H9 (cell line): Measurements from ENCODE around the gene ATF5. TPM values are rescaled to one million over a fixed set of nuclear protein-coding genes. Genes with fewer than 3 reads are reported as not detected.

Source experiments
- DNase-seq: peaks from one replicate; pipeline ENCODE4 v3.0.0-alpha.2; 2017
- H2AFZ ChIP-seq: one replicate; pipeline ENCODE4 v1.6.1; 2013; ENCODE audit warnings: mild to moderate bottlenecking, low read length, control low read depth, moderate library complexity
- H2AK5ac ChIP-seq: 2 replicates; pipeline ENCODE4 v1.6.1; 2013; ENCODE audit warnings: low read length, control low read depth, mixed read lengths; ENCODE audit not compliant: insufficient read length
- H2BK120ac ChIP-seq: one replicate; pipeline ENCODE4 v1.6.1; 2013; ENCODE audit warnings: low read depth, mild to moderate bottlenecking, low read length, control low read depth, inconsistent platforms; ENCODE audit not compliant: poor library complexity, severe bottlenecking
- H2BK12ac ChIP-seq: 2 replicates; pipeline ENCODE4 v1.6.1; 2013; ENCODE audit warnings: low read length, control low read depth, mixed read lengths, low read depth; ENCODE audit not compliant: insufficient read length
- H2BK15ac ChIP-seq: 2 replicates; pipeline ENCODE4 v1.6.1; 2013; ENCODE audit warnings: low read depth, low read length, control low read depth
- H2BK20ac ChIP-seq: one replicate; pipeline ENCODE4 v1.6.1; 2013; ENCODE audit warnings: low read depth, mild to moderate bottlenecking, low read length, control low read depth, inconsistent platforms; ENCODE audit not compliant: poor library complexity, severe bottlenecking
- H2BK5ac ChIP-seq: 2 replicates; pipeline ENCODE4 v1.6.1; 2013; ENCODE audit warnings: low read length, control low read depth, mixed read lengths; ENCODE audit not compliant: insufficient read length
- H3K14ac ChIP-seq: 2 replicates; pipeline ENCODE4 v1.6.1; 2013; ENCODE audit warnings: low read length, control low read depth; ENCODE audit not compliant: insufficient read depth
- H3K18ac ChIP-seq: 2 replicates; pipeline ENCODE4 v1.6.1; 2013; ENCODE audit warnings: low read depth, mild to moderate bottlenecking, mixed read lengths, low read length, control low read depth; ENCODE audit not compliant: insufficient read length
- H3K23ac ChIP-seq: 2 replicates; pipeline ENCODE4 v1.6.1; 2013; ENCODE audit warnings: low read length, control low read depth, mixed read lengths, low read depth; ENCODE audit not compliant: insufficient read length
- H3K23me2 ChIP-seq: 2 replicates; pipeline ENCODE4 v1.6.1; 2013; ENCODE audit warnings: low read depth, mild to moderate bottlenecking, mixed read lengths, low read length, control low read depth; ENCODE audit not compliant: insufficient read length, poor library complexity, severe bottlenecking
- H3K27ac ChIP-seq: 2 replicates; pipeline ENCODE4 v1.5.1; 2013; ENCODE audit warnings: low read length, control low read depth, mixed read lengths, low read depth; ENCODE audit not compliant: insufficient read length
- H3K27me3 ChIP-seq: 2 replicates; pipeline ENCODE4 v1.6.1; 2013; ENCODE audit warnings: low read length, control low read depth, inconsistent platforms; ENCODE audit not compliant: insufficient read depth
- H3K4ac ChIP-seq: 2 replicates; pipeline ENCODE4 v1.6.1; 2013; ENCODE audit warnings: low read depth, mild to moderate bottlenecking, control low read depth, inconsistent platforms, low read length, moderate library complexity
- H3K4me1 ChIP-seq: 2 replicates; pipeline ENCODE4 v1.6.1; 2013; ENCODE audit warnings: low read length, control low read depth, inconsistent platforms; ENCODE audit not compliant: insufficient read depth
- H3K4me2 ChIP-seq: 2 replicates; pipeline ENCODE4 v1.6.1; 2013; ENCODE audit warnings: low read length, control low read depth, mixed read lengths; ENCODE audit not compliant: insufficient read length, insufficient read depth
- H3K56ac ChIP-seq: 2 replicates; pipeline ENCODE4 v1.6.1; 2013; ENCODE audit warnings: low read depth, mild to moderate bottlenecking, mixed read lengths, low read length, control low read depth; ENCODE audit not compliant: insufficient read length
- H3K79me1 ChIP-seq: 2 replicates; pipeline ENCODE4 v1.6.1; 2013; ENCODE audit warnings: low read depth, mild to moderate bottlenecking, moderate library complexity, low read length, control low read depth, inconsistent platforms; ENCODE audit not compliant: insufficient read depth, poor library complexity, severe bottlenecking
- H3K79me2 ChIP-seq: 2 replicates; pipeline ENCODE4 v1.6.1; 2013; ENCODE audit warnings: low read length, control low read depth, inconsistent platforms; ENCODE audit not compliant: insufficient read depth
- H3K9ac ChIP-seq: 2 replicates; pipeline ENCODE4 v1.6.1; 2013; ENCODE audit warnings: low read length, control low read depth, mixed read lengths; ENCODE audit not compliant: insufficient read length; ENCODE audit errors: extremely low read depth
- H3K9me3 ChIP-seq: one replicate; pipeline ENCODE4 v1.6.1; 2013; ENCODE audit warnings: low read depth, low read length, inconsistent platforms; ENCODE audit not compliant: control insufficient read depth
- H3T11ph ChIP-seq: one replicate; pipeline ENCODE4 v1.6.1; 2013; ENCODE audit warnings: mild to moderate bottlenecking, low read length, control low read depth, inconsistent platforms
- H4K20me1 ChIP-seq: one replicate; pipeline ENCODE4 v1.6.1; 2013; ENCODE audit not compliant: control insufficient read depth, insufficient read length, insufficient read depth
- H4K5ac ChIP-seq: 2 replicates; pipeline ENCODE4 v1.6.1; 2013; ENCODE audit warnings: low read depth, mild to moderate bottlenecking, mixed read lengths, low read length, control low read depth; ENCODE audit not compliant: insufficient read length
- H4K8ac ChIP-seq: replicated peaks from 2 replicates; pipeline ENCODE4 v1.6.1; 2013; ENCODE audit warnings: low read length, control low read depth, mixed read lengths, low read depth; ENCODE audit not compliant: insufficient read length
- H4K91ac ChIP-seq: 2 replicates; pipeline ENCODE4 v1.6.1; 2013; ENCODE audit warnings: low read depth, mild to moderate bottlenecking, moderate library complexity, mixed read lengths, low read length, control low read depth; ENCODE audit not compliant: insufficient read length
- H3K27ac Mint-ChIP-seq, 3 experiments: 2 replicates in 2 of 3; 3 replicates in 1 of 3; pipeline ENCODE4 v1.8.0; 2020 to 2021; ENCODE audit warnings: mixed read lengths in 3 of 3, mild to moderate bottlenecking in 1 of 3, moderate library complexity in 1 of 3
- H3K27me3 Mint-ChIP-seq: 2 replicates; pipeline ENCODE4 v1.8.0; 2021; ENCODE audit warnings: low read depth, mild to moderate bottlenecking, moderate library complexity, mixed read lengths
- H3K36me3 Mint-ChIP-seq, 3 experiments: 2 replicates in 2 of 3; 3 replicates in 1 of 3; pipeline ENCODE4 v1.8.0; 2020 to 2021; ENCODE audit warnings: low read depth in 3 of 3, mixed read lengths in 3 of 3; ENCODE audit not compliant: insufficient read depth in 1 of 3
- H3K4me1 Mint-ChIP-seq, 2 experiments: 2 replicates each; pipeline ENCODE4 v1.8.0; 2020; ENCODE audit warnings: mixed read lengths in 2 of 2
- H3K4me3 Mint-ChIP-seq, 2 experiments: 2 replicates in 1 of 2; 3 replicates in 1 of 2; pipeline ENCODE4 v1.8.0; 2020 to 2021; ENCODE audit warnings: mild to moderate bottlenecking in 2 of 2, mixed read lengths in 2 of 2, moderate library complexity in 1 of 2
- H3K9me3 Mint-ChIP-seq, 2 experiments: 2 replicates in 1 of 2; 3 replicates in 1 of 2; pipeline ENCODE4 v1.8.0; 2020; ENCODE audit warnings: mild to moderate bottlenecking in 2 of 2, mixed read lengths in 2 of 2, moderate library complexity in 1 of 2
- CTCF ChIP-seq: fragments of 200-600 bp; sonication (generic); conservative IDR thresholded peaks from 3 replicates; pipeline ENCODE4 v1.8.0; 2021; ENCODE audit warnings: antibody characterized with exemption, mild to moderate bottlenecking
- WGBS: extraction: QIAGEN DNeasy Blood & Tissue Kit; methylation state at CpG from one replicate; pipeline ENCODE4 v1.1.7; 2013; ENCODE audit warnings: missing lambda C conversion rate, low lambda C conversion rate, mixed read lengths; ENCODE audit not compliant: insufficient read length; ENCODE audit errors: extremely low coverage; 5-methylcytosine and 5-hydroxymethylcytosine counted together
- total RNA-seq: library from RNA; stranded (reverse); gene quantifications from 2 replicates; pipeline ENCODE4 v1.2.1, GENCODE V29; 2021

ATF5 gene
- total RNA-seq, 1 experiment from 2014 or later, result 18.5 TPM

- Histone ChIP-seq H4K5ac (no peak overlapping the region), H2AFZ (no peak overlapping the region), H2BK12ac (no peak overlapping the region), H3K14ac (no peak overlapping the region), H3T11ph (no peak overlapping the region), H2BK5ac (no peak overlapping the region), H3K79me1 (no peaks in the 10 kb centered on the region), H3K18ac (no peak overlapping the region), H2BK15ac (no peak overlapping the region), H3K27me3 (no peaks in the 10 kb centered on the region), H2AK5ac (no peak overlapping the region), H3K79me2 (no peaks in the 10 kb centered on the region), H3K23me2 (no peaks in the 10 kb centered on the region), H3K4ac (no peak overlapping the region), H2BK120ac (no peak overlapping the region), H3K23ac (no peak overlapping the region), H3K27ac (no peak overlapping the region), H4K8ac (no peak overlapping the region), H4K91ac (no peak overlapping the region), H3K9me3 (no peaks in the 10 kb centered on the region), H3K56ac (no peak overlapping the region), H3K9ac (no peak overlapping the region), H4K20me1 (no peaks in the 10 kb centered on the region), H3K4me1 (no peaks in the 10 kb centered on the region), H3K4me2 (no peak overlapping the region), H2BK20ac (no peak overlapping the region)
- no peaks in the 10 kb centered on the region for H3K4me1 Mint-ChIP-seq
- peaks cover 7% of the 10 kb centered on the region for H3K27me3 Mint-ChIP-seq
- no peak for DNase-seq
- no CpG with 5 or more reads among the region's 7 CpGs for WGBS
- H3K27ac Mint-ChIP-seq, result no peak overlapping the region
- TF ChIP-seq CTCF, result no peak
- H3K36me3 Mint-ChIP-seq, result 0 out of 7 replicates have a peak, but pooled peaks cover 0 to 3% (median 0%) of the 10 kb centered on the region in 3 experiments
- no peaks in the 10 kb centered on the region for H3K9me3 Mint-ChIP-seq
- H3K4me3 Mint-ChIP-seq, result no peak overlapping the region
Measured at GRCh38 chr19:49975051-49975450, 46.0 kb downstream of the ATF5 start.
